GM23248 (cell line): ENCODE measurements around the gene GPT2. TPM values are rescaled to one million over a fixed set of nuclear protein-coding genes. Genes with fewer than 3 reads are reported as not detected.
A peak's percentile ranks its signal among the peaks of the same experiment; 100 is the strongest.

Experiments
- DNase-seq: peaks from one replicate; pipeline ENCODE4 v3.0.0-alpha.2; 2015
- H2AFZ ChIP-seq: fragments of 200-600 bp; sonication (generic); 2 replicates; pipeline ENCODE4 v1.6.1; 2016; ENCODE audit warnings: antibody characterized with exemption
- H3F3A ChIP-seq: fragments of 200-600 bp; sonication (generic); 2 replicates; pipeline ENCODE4 v1.6.1; 2016; ENCODE audit warnings: mild to moderate bottlenecking, antibody characterized with exemption, mixed run types; ENCODE audit not compliant: insufficient read depth
- H3K27ac ChIP-seq: fragments of 200-600 bp; sonication (generic); 2 replicates; pipeline ENCODE4 v1.5.1; 2016; ENCODE audit warnings: mild to moderate bottlenecking
- H3K27me3 ChIP-seq: fragments of 200-600 bp; sonication (generic); replicated peaks from 2 replicates; pipeline ENCODE4 v1.6.1; 2016; ENCODE audit warnings: mild to moderate bottlenecking; ENCODE audit not compliant: insufficient read depth
- H3K36me3 ChIP-seq: fragments of 200-600 bp; sonication (generic); 2 replicates; pipeline ENCODE4 v1.6.1; 2016; ENCODE audit warnings: low read depth, mild to moderate bottlenecking
- H3K4me1 ChIP-seq: fragments of 200-600 bp; sonication (generic); 2 replicates; pipeline ENCODE4 v1.6.1; 2016; ENCODE audit warnings: mild to moderate bottlenecking; ENCODE audit not compliant: insufficient read depth
- H3K4me2 ChIP-seq: fragments of 200-600 bp; sonication (generic); one replicate; pipeline ENCODE4 v1.6.1; 2016; ENCODE audit warnings: mild to moderate bottlenecking; ENCODE audit not compliant: unreplicated experiment
- H3K4me3 ChIP-seq: fragments of 200-600 bp; sonication (generic); 2 replicates; pipeline ENCODE4 v1.5.1; 2016; ENCODE audit warnings: mild to moderate bottlenecking
- H3K79me2 ChIP-seq: fragments of 200-600 bp; sonication (generic); 2 replicates; pipeline ENCODE4 v1.6.1; 2016; ENCODE audit warnings: mild to moderate bottlenecking; ENCODE audit not compliant: insufficient read depth
- H3K9ac ChIP-seq: fragments of 200-600 bp; sonication (generic); 2 replicates; pipeline ENCODE4 v1.6.1; 2016; ENCODE audit warnings: mild to moderate bottlenecking
- H3K9me2 ChIP-seq: fragments of 200-600 bp; sonication (generic); 2 replicates; pipeline ENCODE4 v1.6.1; 2016; ENCODE audit warnings: mixed run types, mild to moderate bottlenecking, moderate library complexity; ENCODE audit not compliant: insufficient read depth
- H3K9me3 ChIP-seq: fragments of 200-600 bp; sonication (generic); one replicate; pipeline ENCODE4 v1.6.1; 2017; ENCODE audit warnings: low read depth
- H4K20me1 ChIP-seq: fragments of 200-600 bp; sonication (generic); 2 replicates; pipeline ENCODE4 v1.6.0; 2016; ENCODE audit not compliant: insufficient read depth
- EZH2 ChIP-seq: fragments of 200-600 bp; sonication (generic); IDR thresholded peaks from 2 replicates; pipeline ENCODE4 v1.6.1; 2018; ENCODE audit warnings: antibody characterized with exemption, mild to moderate bottlenecking; ENCODE audit not compliant: insufficient read depth, poor library complexity, severe bottlenecking
- EZH2phosphoT487 ChIP-seq: fragments of 200-600 bp; sonication (generic); IDR thresholded peaks from 2 replicates; pipeline ENCODE4 v1.6.1; 2018; ENCODE audit warnings: antibody characterized with exemption, moderate library complexity, mild to moderate bottlenecking, low read depth; ENCODE audit not compliant: insufficient read depth
- WGBS, 2 experiments: methylation state at CpG; one replicate each; pipeline ENCODE4 v1.1.6; 2015 to 2017; ENCODE audit warnings: low lambda C conversion rate in 2 of 2, low coverage in 1 of 2; ENCODE audit errors: missing lambda C conversion rate in 2 of 2; 5-methylcytosine and 5-hydroxymethylcytosine counted together
- in situ Hi-C: fragments of 300-500 bp; cut with MboI; formaldehyde crosslinking; loops from 2 replicates; pipeline ENCODE4 v1.15.0; 2020
- polyA plus RNA-seq: library from polyadenylated mRNA; unstranded; fragments of >200 nt; fragmentation: Nextera tagmentation; extraction: Ambion mirVana; gene quantifications from 2 replicates; pipeline ENCODE4 v1.2.1, GENCODE V29; 2016
- total RNA-seq: library from RNA; depleted of rRNA; stranded (reverse); fragments of >200 nt; shearing (Covaris generic); gene quantifications from 2 replicates; pipeline ENCODE4 v1.2.3, GENCODE V29; 2014

The GPT2 gene
- total and polyA plus RNA-seq, 2 experiments from 2014 or later = 26.9 to 33.7 TPM

GRCh38 chr16:46908540-46909372 is 24.6 kb downstream of the GPT2 start:
- TF ChIP-seq EZH2phosphoT487 (no peak), EZH2 (no peak)
- H2AFZ ChIP-seq = no peak overlapping the region
- H3K4me2 ChIP-seq = no peak overlapping the region
- no peaks in the 10 kb centered on the region for H3K79me2 ChIP-seq
- in situ Hi-C loops = no loop called here
- 44 to 48% methylated on average over 6 of the region's 6 CpGs for WGBS, 2 experiments
- peak; percentile 69 for DNase-seq
- H3K27ac ChIP-seq = no peak overlapping the region
- no peaks in the 10 kb centered on the region for H3K4me1 ChIP-seq
- peaks cover 23% of the 10 kb centered on the region for H3K36me3 ChIP-seq
- no peaks in the 10 kb centered on the region for H3K27me3 ChIP-seq
- H3F3A ChIP-seq = peaks cover 4% of the 10 kb centered on the region; the same call in 1 of the 2 replicates
- no peaks in the 10 kb centered on the region for H3K9me3 ChIP-seq
- H3K9ac ChIP-seq = no peak overlapping the region
- no peaks in the 10 kb centered on the region for H4K20me1 ChIP-seq
- H3K4me3 ChIP-seq = no peak overlapping the region
- no peaks in the 10 kb centered on the region for H3K9me2 ChIP-seq

GRCh38 chr16:46911038-46911437 is 26.9 kb downstream of the GPT2 start:
- Histone ChIP-seq H3K4me1 (no peaks in the 10 kb centered on the region), H3K79me2 (no peaks in the 10 kb centered on the region), H3K27me3 (no peaks in the 10 kb centered on the region), H2AFZ (no peak overlapping the region), H3K4me2 (no peak overlapping the region), H3K27ac (no peak overlapping the region), H3K9me2 (no peaks in the 10 kb centered on the region), H3F3A (peaks cover 4% of the 10 kb centered on the region; the same call in 1 of the 2 replicates), H4K20me1 (no peaks in the 10 kb centered on the region), H3K9me3 (no peaks in the 10 kb centered on the region), H3K9ac (no peak overlapping the region), H3K36me3 (peaks cover 33% of the 10 kb centered on the region), H3K4me3 (no peak overlapping the region)
- no peak for TF ChIP-seq EZH2
- TF ChIP-seq EZH2phosphoT487 = no peak
- in situ Hi-C loops = loop anchor here (10.0 kb wide), 1 partner anchor 236 kb away; no protein-coding TSS in a partner anchor
- 85 to 92% methylated on average over 3 of the region's 3 CpGs for WGBS, 2 experiments
- no peak for DNase-seq

GRCh38 chr16:46911650-46912049 is 27.5 kb downstream of the GPT2 start:
- peaks cover 33% of the 10 kb centered on the region for H3K36me3 ChIP-seq
- H3F3A ChIP-seq = peaks cover 4% of the 10 kb centered on the region; the same call in 1 of the 2 replicates
- in situ Hi-C loops = loop anchor here (10.0 kb wide), 1 partner anchor 237 kb away; no protein-coding TSS in a partner anchor
- no peaks in the 10 kb centered on the region for H4K20me1 ChIP-seq
- no peak for DNase-seq
- no peaks in the 10 kb centered on the region for H3K9me2 ChIP-seq
- H3K9ac ChIP-seq = no peak overlapping the region
- H3K27ac ChIP-seq = no peak overlapping the region
- no peak overlapping the region for H3K4me2 ChIP-seq
- no peak overlapping the region for H2AFZ ChIP-seq
- no peaks in the 10 kb centered on the region for H3K9me3 ChIP-seq
- no peaks in the 10 kb centered on the region for H3K27me3 ChIP-seq
- no peak overlapping the region for H3K4me3 ChIP-seq
- H3K4me1 ChIP-seq = no peaks in the 10 kb centered on the region
- no peaks in the 10 kb centered on the region for H3K79me2 ChIP-seq
- WGBS, 2 experiments = 97 to 99% methylated on average over 4 of the region's 4 CpGs
- no peak for TF ChIP-seq EZH2phosphoT487
- TF ChIP-seq EZH2 = no peak

- H3K4me1 ChIP-seq = no peaks in the 10 kb centered on the region
These were observed 30.5 kb downstream of the GPT2 start for GRCh38 chr16:46914556-46915201.

More at GRCh38 chr16:46914556-46915201, 30.5 kb downstream of the GPT2 start:
- Histone ChIP-seq H4K20me1 (no peaks in the 10 kb centered on the region), H3K4me2 (no peak overlapping the region), H3K36me3 (peaks cover 33% of the 10 kb centered on the region), H2AFZ (no peak overlapping the region), H3K4me3 (no peak overlapping the region), H3K79me2 (no peaks in the 10 kb centered on the region), H3F3A (no peaks in the 10 kb centered on the region), H3K27ac (no peak overlapping the region), H3K9ac (no peak overlapping the region), H3K9me3 (no peaks in the 10 kb centered on the region), H3K27me3 (no peaks in the 10 kb centered on the region), H3K9me2 (no peaks in the 10 kb centered on the region)
- in situ Hi-C loops = loop anchor here (10.0 kb wide), 1 partner anchor 240 kb away; no protein-coding TSS in a partner anchor
- no peak for DNase-seq
- WGBS, 2 experiments = 81 to 82% methylated on average over 11 of the region's 11 CpGs
- TF ChIP-seq EZH2phosphoT487 (no peak), EZH2 (no peak)
